Activated CD8-positive, alpha-beta memory T cell treated with anti-CD3 and anti-CD28 coated beads, Interleukin-2, amount 50 U/mL, for 1 hour (primary cell): ENCODE data around the gene RBM19.

ENCODE experiments used
- DNase-seq: peaks from one replicate; pipeline ENCODE4 v3.0.0-alpha.2; 2020; ENCODE audit errors: extremely low read depth

The RBM19 gene

GRCh38 chr12:113778432-113779132 is 187.5 kb downstream of the RBM19 start:
- DNase-seq, result no peak

- no peak for DNase-seq
Measured at GRCh38 chr12:113777751-113778150, 188.4 kb downstream of the RBM19 start.

DNA sequence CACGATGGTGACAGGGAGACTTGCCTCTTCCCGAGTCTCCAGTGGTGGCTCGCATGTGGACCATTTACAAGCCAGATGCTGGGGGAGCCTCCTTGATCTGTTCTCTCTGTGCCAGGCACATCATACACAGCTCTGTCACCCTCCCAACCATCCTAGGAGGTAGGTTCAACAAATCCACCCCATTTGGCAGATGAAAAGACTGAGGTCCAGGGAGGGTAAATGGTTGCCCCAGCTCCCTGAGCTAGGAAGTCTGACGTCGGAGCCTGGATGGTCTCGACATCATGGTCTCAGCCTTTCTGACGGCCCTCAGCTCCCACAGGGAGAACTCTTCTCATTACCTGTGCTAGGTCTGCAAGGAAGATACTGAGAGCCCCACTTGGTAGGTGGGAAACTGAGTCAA is 189.6 kb downstream of the RBM19 start:
- DNase-seq, result no peak

DNA sequence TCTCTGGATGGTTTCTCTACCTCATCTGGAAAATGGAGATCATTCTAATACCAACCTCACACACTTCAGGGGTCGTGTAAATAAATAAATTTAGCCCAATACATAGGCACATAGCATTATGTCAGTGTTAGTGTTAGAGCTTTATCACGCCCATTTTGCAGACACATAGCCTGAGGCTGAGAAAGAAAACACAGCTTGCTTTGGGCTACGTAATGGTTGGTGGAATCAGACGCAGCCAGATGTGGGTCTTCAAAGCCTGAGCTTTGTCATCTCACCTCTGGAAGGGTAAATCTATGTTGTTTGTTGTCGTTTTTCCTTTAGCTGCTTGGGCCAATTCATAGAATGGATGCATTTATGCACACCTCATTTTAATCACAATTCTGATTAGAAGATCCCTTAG is 191.6 kb downstream of the RBM19 start:
- DNase-seq, result no peak

DNA sequence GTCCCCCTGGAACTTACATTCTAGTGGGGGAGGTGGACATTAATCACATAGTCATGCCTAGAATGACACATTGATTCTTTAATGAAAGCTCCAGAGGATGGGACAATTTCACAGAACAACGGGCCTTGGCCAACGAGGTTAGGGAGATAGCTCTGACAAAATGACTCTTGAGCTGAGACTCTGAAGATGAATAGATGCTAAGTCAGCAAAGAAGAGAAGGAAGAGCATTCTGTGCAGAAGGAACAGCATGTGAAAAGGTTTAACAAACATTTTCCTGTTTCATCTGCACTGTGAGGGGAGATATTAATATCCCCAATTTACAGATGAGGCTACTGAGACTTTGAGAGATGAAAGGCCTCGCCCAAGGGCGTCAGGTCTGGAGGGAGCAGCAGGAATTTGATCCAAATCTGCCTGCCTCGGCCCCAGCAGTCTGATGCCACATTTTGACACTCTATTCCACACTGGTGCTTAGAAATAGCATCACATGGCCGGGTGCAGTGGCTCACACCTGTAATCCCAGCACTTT is 193.6 kb downstream of the RBM19 start:
- no peak for DNase-seq

DNA sequence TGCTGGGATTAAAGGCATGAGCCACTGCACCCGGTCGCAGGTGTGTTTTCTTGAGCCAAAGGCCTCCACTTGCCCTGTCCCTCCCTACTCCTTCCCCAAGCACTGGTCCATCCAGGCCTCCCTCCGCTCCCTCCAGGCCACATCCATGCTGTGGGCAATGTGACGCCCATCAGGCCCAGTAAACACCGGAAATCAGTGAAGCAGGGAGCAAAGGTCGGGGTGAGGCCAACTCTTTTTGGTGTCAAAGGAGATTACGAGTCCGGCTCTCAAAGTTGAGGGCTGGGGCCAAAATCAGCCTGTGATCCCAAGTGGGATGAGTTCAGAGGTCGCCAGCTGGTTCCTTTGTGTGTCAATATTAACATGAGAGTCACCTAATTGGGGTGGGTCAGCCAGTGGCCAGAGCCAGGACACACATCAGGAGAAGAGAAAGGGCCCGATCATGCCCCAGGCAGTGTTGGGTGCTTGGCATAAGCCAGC is 195.7 kb downstream of the RBM19 start:
- DNase-seq, result no peak

- DNase-seq, result no peak
Measured at GRCh38 chr12:113769305-113769704, 196.8 kb downstream of the RBM19 start.

GRCh38 chr12:113768850-113769249 is 197.3 kb downstream of the RBM19 start:
- no peak for DNase-seq

- DNase-seq, result no peak
Measured at GRCh38 chr12:113766879-113767878, 198.9 kb downstream of the RBM19 start.
